HEK293 (cell line): ENCODE measurements around the gene SLC32A1.

Experiments
- CTCF ChIA-PET: fragments of 350-600 bp; formaldehyde crosslinking; extraction: SDS; loops from one replicate; lab custom pipeline; 2021; ENCODE audit warnings: antibody characterized with exemption; lab: Yijun Ruan, JAX
- POLR2A ChIA-PET: fragments of 300-600 bp; formaldehyde crosslinking; extraction: SDS; loops from one replicate; lab custom pipeline; 2020; ENCODE audit warnings: antibody characterized with exemption, inconsistent platforms; lab: Yijun Ruan, JAX
- H3K27ac ChIP-seq: fragments of 200-500 bp; sonication (Bioruptor generic); 2 replicates; pipeline ENCODE4 v1.5.1; 2014; ENCODE audit warnings: low read depth, low read length, control low read depth, inconsistent platforms; ENCODE audit errors: extremely low read depth
- H3K36me3 ChIP-seq, 2 experiments: fragments of 200-500 bp in 1 of 2; sonication (Bioruptor generic) in 1 of 2; 1 replicate in 1 of 2; 2 replicates in 1 of 2; pipeline ENCODE4 v1.5.1; 2014 to 2017; ENCODE audit warnings: inconsistent platforms in 2 of 2, low read length in 2 of 2; ENCODE audit not compliant: control insufficient read depth in 2 of 2, insufficient read depth in 1 of 2
- H3K4me1 ChIP-seq: fragments of 200-500 bp; sonication (Bioruptor generic); 2 replicates; pipeline ENCODE4 v1.5.1; 2014; ENCODE audit warnings: mild to moderate bottlenecking, low read length, inconsistent platforms; ENCODE audit not compliant: control insufficient read depth, insufficient read depth
- H3K4me3 ChIP-seq: 2 replicates; pipeline ENCODE4 v1.5.1; 2011; ENCODE audit warnings: low read depth, mild to moderate bottlenecking, control low read depth, low read length, moderate library complexity
- H3K9me3 ChIP-seq: fragments of 200-500 bp; sonication (Bioruptor generic); 2 replicates; pipeline ENCODE4 v1.5.1; 2014; ENCODE audit warnings: low read depth, low read length, inconsistent platforms; ENCODE audit not compliant: control insufficient read depth, insufficient read depth
- ATF2 ChIP-seq: fragments of 450-650 bp; formaldehyde crosslinking; IDR thresholded peaks from 2 replicates; pipeline ENCODE4 v1.5.1; 2016; ENCODE audit warnings: missing biosample characterization, missing genetic modification characterization, low read depth
- EGR2 ChIP-seq: fragments of 450-650 bp; formaldehyde crosslinking; IDR thresholded peaks from 2 replicates; pipeline ENCODE4 v1.5.1; 2016; ENCODE audit warnings: low read depth, missing biosample characterization, missing genetic modification characterization
- GLIS1 ChIP-seq: fragments of 450-650 bp; formaldehyde crosslinking; IDR thresholded peaks from 2 replicates; pipeline ENCODE4 v1.5.1; 2016; ENCODE audit warnings: missing biosample characterization, missing genetic modification characterization
- IKZF3 ChIP-seq: fragments of 450-650 bp; IDR thresholded peaks from 2 replicates; pipeline ENCODE4 v1.5.0; 2018; ENCODE audit warnings: missing biosample characterization, mild to moderate bottlenecking, missing genetic modification characterization, moderate library complexity
- KLF1 ChIP-seq: fragments of 450-650 bp; formaldehyde crosslinking; IDR thresholded peaks from 2 replicates; pipeline ENCODE4 v1.5.1; 2016; ENCODE audit warnings: missing biosample characterization, missing genetic modification characterization
- PBX3 ChIP-seq: sonication (generic); formaldehyde crosslinking; IDR thresholded peaks from 2 replicates; pipeline ENCODE4 v1.8.1; 2022; ENCODE audit warnings: mild to moderate bottlenecking, moderate library complexity, missing genetic modification reagents
- SCRT1 ChIP-seq: fragments of 450-650 bp; formaldehyde crosslinking; IDR thresholded peaks from 2 replicates; pipeline ENCODE4 v1.5.1; 2016; ENCODE audit warnings: missing biosample characterization, missing genetic modification characterization, borderline replicate concordance
- SP7 ChIP-seq: fragments of 450-650 bp; formaldehyde crosslinking; IDR thresholded peaks from 2 replicates; pipeline ENCODE4 v1.5.1; 2016; ENCODE audit warnings: missing biosample characterization, missing genetic modification characterization
- ZBTB17 ChIP-seq: fragments of 450-650 bp; formaldehyde crosslinking; IDR thresholded peaks from 2 replicates; pipeline ENCODE4 v1.5.1; 2016; ENCODE audit warnings: missing biosample characterization, missing genetic modification characterization
- ZBTB6 ChIP-seq: fragments of 450-650 bp; formaldehyde crosslinking; IDR thresholded peaks from 2 replicates; pipeline ENCODE4 v1.5.1; 2017; ENCODE audit warnings: missing biosample characterization, missing genetic modification characterization
- ZBTB7A ChIP-seq: fragments of 450-650 bp; formaldehyde crosslinking; IDR thresholded peaks from 2 replicates; pipeline ENCODE4 v1.5.1; 2016; ENCODE audit warnings: low read depth, missing biosample characterization, missing genetic modification characterization
- ZFHX2 ChIP-seq: fragments of 450-650 bp; formaldehyde crosslinking; conservative IDR thresholded peaks from 2 replicates; pipeline ENCODE4 v1.5.1; 2016; ENCODE audit warnings: missing biosample characterization, missing genetic modification characterization
- ZFP3 ChIP-seq: fragments of 450-650 bp; formaldehyde crosslinking; IDR thresholded peaks from 2 replicates; pipeline ENCODE4 v1.5.1; 2016; ENCODE audit warnings: low read depth, missing biosample characterization, missing genetic modification characterization
- ZFP69B ChIP-seq: fragments of 450-650 bp; formaldehyde crosslinking; IDR thresholded peaks from 2 replicates; pipeline ENCODE4 v1.5.1; 2016; ENCODE audit warnings: missing biosample characterization, missing genetic modification characterization
- ZNF133 ChIP-seq: fragments of 450-650 bp; formaldehyde crosslinking; IDR thresholded peaks from 2 replicates; pipeline ENCODE4 v1.5.1; 2016; ENCODE audit warnings: missing biosample characterization, missing genetic modification characterization
- ZNF140 ChIP-seq: fragments of 450-650 bp; formaldehyde crosslinking; IDR thresholded peaks from 2 replicates; pipeline ENCODE4 v1.5.1; 2016; ENCODE audit warnings: missing biosample characterization, missing genetic modification characterization
- ZNF146 ChIP-seq: fragments of 450-650 bp; formaldehyde crosslinking; IDR thresholded peaks from 2 replicates; pipeline ENCODE4 v1.5.1; 2016; ENCODE audit warnings: missing biosample characterization, missing genetic modification characterization
- ZNF169 ChIP-seq: fragments of 450-650 bp; formaldehyde crosslinking; IDR thresholded peaks from 2 replicates; pipeline ENCODE4 v1.5.1; 2016; ENCODE audit warnings: missing biosample characterization, missing genetic modification characterization
- ZNF184 ChIP-seq: fragments of 450-650 bp; IDR thresholded peaks from 2 replicates; pipeline ENCODE4 v1.5.1; 2018; ENCODE audit warnings: missing biosample characterization, mild to moderate bottlenecking, missing genetic modification characterization
- ZNF211 ChIP-seq: fragments of 450-650 bp; formaldehyde crosslinking; IDR thresholded peaks from 2 replicates; pipeline ENCODE4 v1.5.1; 2016; ENCODE audit warnings: low read depth, missing biosample characterization, missing genetic modification characterization
- ZNF335 ChIP-seq: fragments of 450-650 bp; formaldehyde crosslinking; conservative IDR thresholded peaks from 2 replicates; pipeline ENCODE4 v1.5.1; 2016; ENCODE audit warnings: missing biosample characterization, missing genetic modification characterization
- ZNF350 ChIP-seq: fragments of 450-650 bp; formaldehyde crosslinking; IDR thresholded peaks from 2 replicates; pipeline ENCODE4 v1.5.0; 2017; ENCODE audit warnings: missing biosample characterization, mild to moderate bottlenecking, missing genetic modification characterization
- ZNF37A ChIP-seq: fragments of 450-650 bp; IDR thresholded peaks from 2 replicates; pipeline ENCODE4 v1.5.1; 2018; ENCODE audit warnings: missing biosample characterization, missing genetic modification characterization
- ZNF423 ChIP-seq: fragments of 450-650 bp; formaldehyde crosslinking; IDR thresholded peaks from 2 replicates; pipeline ENCODE4 v1.5.1; 2016; ENCODE audit warnings: missing biosample characterization, missing genetic modification characterization
- ZNF473 ChIP-seq: fragments of 450-650 bp; formaldehyde crosslinking; IDR thresholded peaks from 2 replicates; pipeline ENCODE4 v1.5.1; 2017; ENCODE audit warnings: missing biosample characterization, missing genetic modification characterization
- ZNF488 ChIP-seq: fragments of 450-650 bp; formaldehyde crosslinking; IDR thresholded peaks from 2 replicates; pipeline ENCODE4 v1.5.1; 2016; ENCODE audit warnings: missing biosample characterization, missing genetic modification characterization
- ZNF501 ChIP-seq: fragments of 450-650 bp; formaldehyde crosslinking; IDR thresholded peaks from 2 replicates; pipeline ENCODE4 v1.5.1; 2016; ENCODE audit warnings: missing biosample characterization, missing genetic modification characterization
- ZNF514 ChIP-seq: fragments of 450-650 bp; formaldehyde crosslinking; IDR thresholded peaks from 2 replicates; pipeline ENCODE4 v1.5.1; 2016; ENCODE audit warnings: missing biosample characterization, missing genetic modification characterization
- ZNF624 ChIP-seq: fragments of 450-650 bp; formaldehyde crosslinking; IDR thresholded peaks from 2 replicates; pipeline ENCODE4 v1.5.1; 2017; ENCODE audit warnings: missing biosample characterization, missing genetic modification characterization
- ZNF747 ChIP-seq: fragments of 450-650 bp; formaldehyde crosslinking; IDR thresholded peaks from 2 replicates; pipeline ENCODE4 v1.5.1; 2016; ENCODE audit warnings: missing biosample characterization, missing genetic modification characterization
- ZNF768 ChIP-seq: fragments of 450-650 bp; formaldehyde crosslinking; IDR thresholded peaks from 2 replicates; pipeline ENCODE4 v1.5.1; 2018; ENCODE audit warnings: missing biosample characterization, mild to moderate bottlenecking, missing genetic modification characterization
- ZNF791 ChIP-seq: fragments of 450-650 bp; formaldehyde crosslinking; IDR thresholded peaks from 2 replicates; pipeline ENCODE4 v1.5.1; 2016; ENCODE audit warnings: missing biosample characterization, missing genetic modification characterization
- ZNF843 ChIP-seq: fragments of 450-650 bp; formaldehyde crosslinking; IDR thresholded peaks from 2 replicates; pipeline ENCODE4 v1.5.1; 2016; ENCODE audit warnings: missing biosample characterization, missing genetic modification characterization
- ZSCAN16 ChIP-seq: fragments of 450-650 bp; formaldehyde crosslinking; IDR thresholded peaks from 2 replicates; pipeline ENCODE4 v1.5.1; 2016; ENCODE audit warnings: missing biosample characterization, missing genetic modification characterization
- ZSCAN30 ChIP-seq: fragments of 450-650 bp; IDR thresholded peaks from 2 replicates; pipeline ENCODE4 v1.5.1; 2018; ENCODE audit warnings: missing biosample characterization, mild to moderate bottlenecking, missing genetic modification characterization, moderate library complexity

Gene SLC32A1

GRCh38 chr20:38766071-38766470 is 41.8 kb downstream of the SLC32A1 start:
- ChIA-PET CTCF (interaction anchor here (0.6 to 1.8 kb wide), 7 partner anchors 10 to 283 kb away, joined by 3 to 5 read pairs (median 4); no protein-coding TSS in a partner anchor), POLR2A (no interaction called here)
- peaks cover 0 to 87% of the 10 kb centered on the region in 2 experiments; a peak in 2 of 3 replicates for H3K36me3 ChIP-seq
- no peak overlapping the region for H3K4me3 ChIP-seq
- no peak overlapping the region for H3K27ac ChIP-seq
- no peak for TF ChIP-seq ZNF843 (tag by site-specific recombination)
- no peak for TF ChIP-seq ZFHX2 (tag by site-specific recombination)
- no peak for TF ChIP-seq ZNF335 (tag by site-specific recombination)
- no peak for TF ChIP-seq ZNF146
- no peak for TF ChIP-seq GLIS1
- TF ChIP-seq ZNF514 (tag by site-specific recombination): no peak
- no peak for TF ChIP-seq IKZF3 (tag by site-specific recombination)
- TF ChIP-seq SP7 (tag by site-specific recombination): no peak
- TF ChIP-seq SCRT1: no peak
- no peak for TF ChIP-seq PBX3 (CRISPR knock-in tag)
- no peak for TF ChIP-seq ZFP3 (tag by site-specific recombination)
- TF ChIP-seq ZNF211: no peak
- TF ChIP-seq ZSCAN30: no peak
- TF ChIP-seq ZNF184 (tag by site-specific recombination): no peak
- no peak for TF ChIP-seq ZBTB7A
- TF ChIP-seq ZNF140 (tag by site-specific recombination): no peak
- TF ChIP-seq ZBTB17 (tag by site-specific recombination): no peak
- TF ChIP-seq ZNF624: no peak
- TF ChIP-seq KLF1: no peak
- H3K4me1 ChIP-seq: no peaks in the 10 kb centered on the region
- H3K9me3 ChIP-seq: no peaks in the 10 kb centered on the region

GRCh38 chr20:38769376-38770295 is 45.4 kb downstream of the SLC32A1 start:
- H3K36me3 ChIP-seq: peaks cover 0 to 84% of the 10 kb centered on the region in 2 experiments
- CTCF ChIA-PET: interaction anchor here (1.0 to 1.5 kb wide), 4 partner anchors 18 to 124 kb away, joined by 3 to 9 read pairs (median 4); no protein-coding TSS in a partner anchor
- POLR2A ChIA-PET: no interaction called here
- H3K9me3 ChIP-seq: no peaks in the 10 kb centered on the region
- H3K27ac ChIP-seq: no peak overlapping the region
- H3K4me3 ChIP-seq: no peak overlapping the region
- H3K4me1 ChIP-seq: no peaks in the 10 kb centered on the region
- TF ChIP-seq ZNF169 (tag by site-specific recombination) (no peak), ZBTB6 (tag by site-specific recombination) (no peak), ZFP69B (tag by site-specific recombination) (no peak), ZNF501 (tag by site-specific recombination) (no peak), ZNF146 (no peak), ZNF768 (no peak), ZNF791 (tag by site-specific recombination) (no peak), ZNF747 (tag by site-specific recombination) (no peak), EGR2 (tag by site-specific recombination) (no peak), ZNF488 (no peak), ZNF350 (tag by site-specific recombination) (no peak), ZNF37A (tag by site-specific recombination) (no peak), ATF2 (tag by site-specific recombination) (no peak), ZNF133 (no peak), ZNF473 (no peak), ZSCAN16 (tag by site-specific recombination) (no peak), ZNF423 (no peak)
